GM13977 (cell line): Measurements from ENCODE around the gene NIPBL.

Experiments used
- DNase-seq: peaks from one replicate; pipeline ENCODE4 v3.0.0; 2012; ENCODE audit warnings: low spot score
- CTCF ChIP-seq: IDR thresholded peaks from 2 replicates; pipeline ENCODE4 v1.5.1; 2012; ENCODE audit warnings: mild to moderate bottlenecking, control low read depth; ENCODE audit not compliant: insufficient read depth; ENCODE audit errors: extremely low read depth, missing control alignments
- in situ Hi-C: fragments of 300-500 bp; cut with MboI; formaldehyde crosslinking; loops from one replicate; pipeline ENCODE4 v1.12.0; 2022; ENCODE audit warnings: low sequenced_read_pairs, low pct_unique_long_range_greater_than_20kb, mixed read lengths, inconsistent platforms; ENCODE audit not compliant: unreplicated experiment

Gene NIPBL

DNA sequence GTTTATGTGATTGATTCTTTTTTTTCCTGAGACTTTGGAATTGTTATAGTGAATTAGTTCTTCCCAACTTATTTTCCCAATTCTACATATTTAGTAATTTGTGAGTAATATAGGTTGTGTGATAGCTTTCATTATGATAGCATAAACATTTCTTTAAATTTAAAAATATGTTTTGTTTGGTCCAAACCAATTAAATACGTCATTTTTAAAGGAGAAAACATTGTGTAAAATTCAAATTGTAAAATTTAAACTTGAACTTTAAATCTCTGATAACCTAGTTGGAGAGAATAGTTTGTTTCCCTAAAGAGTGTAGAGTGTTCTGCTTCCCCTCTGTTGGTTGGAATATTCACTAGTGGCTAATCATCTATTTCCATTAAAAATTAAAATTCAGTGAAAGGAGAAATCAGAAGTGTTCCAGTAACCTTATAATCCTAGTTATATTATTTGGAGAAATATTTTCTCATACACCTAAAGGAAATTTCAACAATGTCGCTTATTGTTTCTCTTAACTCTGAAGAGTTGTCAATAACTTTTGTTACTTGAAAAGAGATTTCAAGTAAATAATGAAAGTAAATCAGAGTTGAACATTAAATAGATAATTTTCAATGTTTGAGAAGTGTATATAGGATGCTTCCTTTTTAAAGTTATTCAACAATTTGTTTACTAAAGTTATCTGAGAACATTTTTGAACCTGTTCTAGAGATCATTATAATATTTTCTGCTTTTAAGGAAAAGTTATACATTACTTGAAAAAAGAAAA lies 2.9 kb downstream of the NIPBL start:
- in situ Hi-C loops, result no loop called here
- no peak for TF ChIP-seq CTCF
- DNase-seq, result no peak

- in situ Hi-C loops, result no loop called here
- TF ChIP-seq CTCF, result no peak
- no peak for DNase-seq
Measured at GRCh38 chr5:36880761-36881160, 4.2 kb downstream of the NIPBL start.

DNA sequence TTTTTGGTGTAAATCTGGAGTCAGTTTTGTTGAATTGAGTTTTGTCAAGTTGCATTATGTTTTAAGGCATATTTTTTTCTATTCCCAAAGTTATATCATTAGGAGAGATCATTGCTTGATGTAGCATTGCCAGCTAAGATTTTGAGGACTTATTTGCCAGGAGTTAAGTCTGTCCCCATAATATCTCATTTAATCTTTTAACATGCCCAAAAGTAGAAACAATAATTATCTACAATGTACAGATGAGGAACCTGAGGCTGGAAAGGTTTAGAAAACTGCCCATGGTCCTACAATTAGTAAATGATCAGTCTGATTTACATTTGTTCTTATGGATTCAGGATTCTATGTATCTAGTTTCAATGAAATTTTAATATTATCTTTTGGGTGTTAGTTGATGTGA lies 4.7 kb downstream of the NIPBL start:
- no peak for TF ChIP-seq CTCF
- in situ Hi-C loops, result no loop called here
- DNase-seq, result no peak

GRCh38 chr5:36881807-36882206 lies 5.2 kb downstream of the NIPBL start:
- no peak for DNase-seq

DNA sequence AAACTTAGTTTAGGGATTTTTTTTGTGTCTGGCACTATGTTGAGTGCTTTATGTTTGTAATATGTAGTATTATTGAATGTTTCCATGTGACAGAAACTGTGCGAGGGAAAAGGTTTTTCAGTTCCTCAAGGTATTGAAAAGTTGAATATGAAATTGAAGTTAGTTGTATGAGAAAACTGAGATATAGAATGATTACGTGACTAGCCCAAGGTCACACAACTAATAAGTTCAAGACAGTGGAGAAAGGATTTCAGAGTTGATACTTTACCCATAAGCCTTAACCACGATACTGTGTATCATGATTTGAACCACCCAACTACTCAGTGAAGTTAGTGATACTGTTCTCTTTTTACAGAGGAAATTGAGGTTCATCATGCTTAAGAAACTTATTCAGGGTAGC lies 5.7 kb downstream of the NIPBL start:
- in situ Hi-C loops, result no loop called here
- no peak for DNase-seq
- TF ChIP-seq CTCF, result no peak

More at GRCh38 chr5:36881807-36882206, 5.2 kb downstream of the NIPBL start:
- no peak for TF ChIP-seq CTCF
- in situ Hi-C loops, result no loop called here

- TF ChIP-seq CTCF, result no peak
- no peak for DNase-seq
- in situ Hi-C loops, result no loop called here
Measured at GRCh38 chr5:36883894-36884462, 7.4 kb downstream of the NIPBL start.
